NCI-H345 treated with DMSO at 0.1 percent for 48 hours (cell line): ENCODE measurements around the gene NLRP13.
"Not testable (repeated sequence)": the region's sequence is repeated elsewhere in the genome, so short reads cannot be mapped to it uniquely, and the experiment has no call there.

Experiments
- DNase-seq: peaks from one replicate; lab custom pipeline; 2025; ENCODE audit not compliant: unreplicated experiment; lab: John Stamatoyannopoulos, UW

Gene NLRP13, protein sequence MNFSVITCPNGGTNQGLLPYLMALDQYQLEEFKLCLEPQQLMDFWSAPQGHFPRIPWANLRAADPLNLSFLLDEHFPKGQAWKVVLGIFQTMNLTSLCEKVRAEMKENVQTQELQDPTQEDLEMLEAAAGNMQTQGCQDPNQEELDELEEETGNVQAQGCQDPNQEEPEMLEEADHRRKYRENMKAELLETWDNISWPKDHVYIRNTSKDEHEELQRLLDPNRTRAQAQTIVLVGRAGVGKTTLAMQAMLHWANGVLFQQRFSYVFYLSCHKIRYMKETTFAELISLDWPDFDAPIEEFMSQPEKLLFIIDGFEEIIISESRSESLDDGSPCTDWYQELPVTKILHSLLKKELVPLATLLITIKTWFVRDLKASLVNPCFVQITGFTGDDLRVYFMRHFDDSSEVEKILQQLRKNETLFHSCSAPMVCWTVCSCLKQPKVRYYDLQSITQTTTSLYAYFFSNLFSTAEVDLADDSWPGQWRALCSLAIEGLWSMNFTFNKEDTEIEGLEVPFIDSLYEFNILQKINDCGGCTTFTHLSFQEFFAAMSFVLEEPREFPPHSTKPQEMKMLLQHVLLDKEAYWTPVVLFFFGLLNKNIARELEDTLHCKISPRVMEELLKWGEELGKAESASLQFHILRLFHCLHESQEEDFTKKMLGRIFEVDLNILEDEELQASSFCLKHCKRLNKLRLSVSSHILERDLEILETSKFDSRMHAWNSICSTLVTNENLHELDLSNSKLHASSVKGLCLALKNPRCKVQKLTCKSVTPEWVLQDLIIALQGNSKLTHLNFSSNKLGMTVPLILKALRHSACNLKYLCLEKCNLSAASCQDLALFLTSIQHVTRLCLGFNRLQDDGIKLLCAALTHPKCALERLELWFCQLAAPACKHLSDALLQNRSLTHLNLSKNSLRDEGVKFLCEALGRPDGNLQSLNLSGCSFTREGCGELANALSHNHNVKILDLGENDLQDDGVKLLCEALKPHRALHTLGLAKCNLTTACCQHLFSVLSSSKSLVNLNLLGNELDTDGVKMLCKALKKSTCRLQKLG

DNA sequence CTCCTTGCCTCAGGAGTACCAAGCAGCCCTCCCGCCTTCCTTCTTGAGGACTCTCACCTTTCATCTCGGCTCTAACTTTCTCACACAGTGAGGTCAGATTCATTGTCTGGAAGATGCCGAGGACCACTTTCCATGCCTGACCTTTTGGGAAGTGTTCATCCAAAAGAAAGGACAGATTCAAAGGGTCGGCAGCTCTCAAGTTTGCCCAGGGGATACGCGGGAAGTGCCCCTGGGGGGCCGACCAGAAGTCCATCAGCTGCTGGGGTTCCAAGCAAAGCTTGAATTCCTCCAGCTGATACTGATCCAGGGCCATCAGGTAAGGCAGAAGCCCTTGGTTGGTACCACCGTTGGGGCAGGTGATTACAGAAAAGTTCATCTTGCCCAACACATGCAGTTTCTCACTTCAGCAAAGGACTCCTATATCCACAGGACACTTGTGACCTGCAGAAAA is at the start of gene NLRP13:
Gene NLRP13, minus strand, starts transcription at position 401 of the 451 bp plus-strand sequence. Its CDS starts 25 bp downstream, at position 376.
- no peak for DNase-seq

DNA sequence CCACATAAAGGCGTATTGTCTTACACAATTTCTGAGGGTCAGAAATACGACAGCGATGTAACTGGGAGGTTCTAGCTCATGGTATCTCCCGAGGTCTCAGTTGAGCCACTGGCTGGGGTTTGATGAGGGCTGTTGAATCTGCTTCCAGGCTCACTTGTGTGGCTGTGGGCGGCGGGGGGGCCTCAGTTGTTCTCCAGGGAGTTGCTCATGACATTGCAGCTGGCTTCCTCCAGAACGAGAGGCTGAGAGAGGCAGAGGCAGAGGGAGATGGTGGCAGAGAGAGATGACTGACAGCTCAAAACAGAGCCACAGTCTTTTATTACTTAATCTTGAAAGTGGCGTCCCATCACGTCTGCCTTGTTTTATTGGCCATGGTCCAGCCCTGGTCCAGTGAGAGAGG is 48.3 kb upstream of the NLRP13 start:
- no peak for DNase-seq

DNA sequence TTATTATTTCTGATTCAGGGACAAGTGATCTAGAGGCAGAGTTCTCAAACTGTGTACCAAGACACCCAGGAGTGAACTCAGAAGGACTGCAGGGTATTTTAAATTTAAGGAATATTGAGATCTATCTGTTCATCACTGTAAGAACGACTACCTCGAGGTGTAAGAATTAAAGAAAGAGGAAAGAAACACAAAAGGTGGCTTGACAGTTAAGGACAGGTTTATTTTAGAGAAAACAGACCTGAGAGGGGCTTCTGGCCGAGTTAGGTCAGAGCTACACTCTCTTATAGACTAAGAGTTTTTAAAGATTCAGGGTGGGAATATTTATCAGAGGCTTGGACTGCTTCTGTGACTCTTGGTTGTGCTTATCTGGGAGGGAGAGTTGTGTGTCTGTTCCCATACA is 41.8 kb upstream of the NLRP13 start:
- DNase-seq = no peak

DNA sequence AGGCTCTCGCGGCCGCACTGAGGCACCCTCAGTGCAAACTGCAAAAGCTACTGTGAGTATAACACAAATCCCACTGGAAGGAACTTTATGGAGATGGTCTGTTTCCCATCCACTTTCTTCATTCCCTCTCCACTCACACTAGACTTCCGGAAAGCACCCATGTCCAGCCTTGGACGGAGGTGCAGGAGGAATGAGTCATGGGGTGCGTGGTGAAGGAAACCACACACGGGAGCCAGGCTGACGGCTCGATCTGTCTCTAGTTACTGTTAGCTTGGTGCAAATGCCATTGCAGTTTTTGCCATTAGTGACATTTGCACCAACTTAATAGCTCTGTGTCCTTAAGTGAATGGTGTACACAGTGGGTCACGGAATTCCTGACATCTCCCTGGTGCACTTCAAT is 30.1 kb upstream of the NLRP13 start:
- DNase-seq = no peak

DNA sequence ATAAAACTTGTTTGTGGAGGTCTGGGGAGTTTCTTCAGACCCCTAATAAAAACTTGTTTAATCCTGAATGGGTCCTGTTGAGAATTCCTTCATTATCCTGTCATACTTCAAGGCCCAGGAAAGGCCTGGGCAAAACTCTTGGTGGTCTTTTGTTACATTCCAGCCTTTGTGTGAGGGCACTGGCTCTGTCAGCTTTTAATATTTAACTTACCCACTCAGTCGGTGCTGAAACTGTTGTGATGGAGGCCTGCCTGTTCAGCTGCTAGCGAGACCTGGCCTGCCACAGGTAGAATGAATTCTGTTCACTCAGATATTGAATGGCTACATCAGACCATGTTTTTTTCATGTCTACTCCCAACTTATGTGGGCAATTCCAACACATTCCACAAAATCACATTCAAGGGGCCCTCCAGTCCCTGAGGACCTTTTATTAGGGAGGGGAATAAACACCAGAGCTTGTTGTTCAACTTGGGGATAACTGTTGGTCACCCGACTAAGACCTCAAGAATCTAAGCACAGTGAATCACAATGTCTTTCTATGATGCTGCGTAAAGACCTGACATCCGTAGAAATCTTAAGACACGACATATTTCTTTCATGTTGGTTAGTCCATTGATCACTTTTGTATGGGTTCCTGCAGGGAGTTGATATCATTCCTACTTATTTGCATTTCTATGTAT is 28.0 kb upstream of the NLRP13 start:
- DNase-seq = no peak

DNA sequence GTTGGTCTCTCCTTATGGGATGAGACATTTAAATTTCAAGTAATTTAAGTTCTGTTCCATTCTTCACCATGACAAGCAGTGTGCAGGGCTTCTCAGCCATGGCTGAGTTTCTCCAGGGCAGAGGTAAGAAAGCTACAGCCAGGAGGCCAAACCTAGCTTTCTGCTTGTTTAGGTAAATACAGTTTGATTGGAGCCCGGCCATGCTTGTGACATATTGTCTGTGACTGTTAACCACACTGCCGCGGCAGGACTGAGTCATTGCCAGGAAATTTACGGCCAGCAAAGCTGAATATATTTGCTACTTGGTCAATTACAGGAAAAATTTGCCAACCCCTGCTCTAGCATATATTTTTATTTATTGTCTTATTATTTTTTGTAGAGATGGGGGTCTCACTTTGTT is 26.2 kb upstream of the NLRP13 start:
- no peak for DNase-seq

DNA sequence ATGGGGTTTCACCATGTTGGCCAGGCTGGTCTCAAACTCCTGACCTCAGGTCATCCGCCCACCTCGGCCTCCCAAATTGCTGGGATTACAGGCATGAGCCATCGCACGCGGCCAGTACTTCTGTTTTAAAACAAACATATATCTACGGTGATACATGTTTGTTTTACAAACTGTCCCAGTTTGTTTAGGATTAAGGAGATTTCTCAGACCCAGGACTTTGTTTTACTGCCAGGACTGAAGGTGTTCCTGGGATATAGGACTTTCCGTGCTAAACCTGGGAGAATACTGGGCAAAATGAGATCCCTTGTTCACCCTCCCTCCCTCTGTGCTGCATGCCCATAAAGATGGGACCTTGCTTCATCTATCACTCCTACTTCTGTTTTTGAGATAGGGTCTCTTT is 24.3 kb upstream of the NLRP13 start:
- DNase-seq = no peak

DNA sequence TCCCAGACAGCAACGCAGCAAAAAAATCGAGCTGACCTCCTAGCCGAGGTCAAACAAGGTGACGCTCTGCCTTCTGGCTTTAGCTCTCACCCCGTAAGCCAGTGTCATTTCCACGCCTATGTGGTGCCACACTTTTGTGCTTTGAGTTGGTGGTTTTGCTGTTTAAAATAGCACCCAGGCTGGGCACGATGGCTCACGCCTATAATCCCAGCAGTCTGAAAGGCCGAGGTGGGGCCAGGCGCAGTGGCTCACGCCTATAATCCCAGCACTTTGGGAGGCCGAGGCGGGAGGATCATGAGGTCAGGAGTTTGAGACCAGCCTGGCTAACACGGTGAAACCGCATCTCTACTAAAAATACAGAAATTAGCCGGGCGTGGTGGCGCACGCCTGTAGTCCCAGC is 18.4 kb upstream of the NLRP13 start:
- not testable (repeated sequence) for DNase-seq

DNA sequence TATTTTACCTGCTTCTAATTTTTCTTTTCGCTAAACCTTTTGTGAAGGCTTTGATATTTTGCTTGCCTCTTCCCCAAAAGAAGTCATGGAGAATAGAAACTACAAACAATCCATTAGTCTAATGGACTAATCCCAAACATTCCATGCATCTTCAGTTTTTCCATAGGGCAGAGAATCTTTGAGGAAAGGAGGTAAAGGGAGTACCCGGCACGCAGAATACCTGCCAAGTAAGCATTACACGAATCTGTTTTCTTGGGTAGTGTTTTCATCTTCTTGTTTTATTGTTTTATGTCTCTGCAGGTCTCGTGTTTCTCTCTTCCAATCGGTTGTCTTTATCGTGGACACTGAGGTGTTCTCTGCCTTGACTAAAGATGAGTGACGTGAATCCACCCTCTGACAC is 15.4 kb upstream of the NLRP13 start, which contains the start of gene NLRP8:
Gene NLRP8, plus strand, starts transcription at position 301 of the 400 bp plus-strand sequence.
- DNase-seq = no peak

DNA sequence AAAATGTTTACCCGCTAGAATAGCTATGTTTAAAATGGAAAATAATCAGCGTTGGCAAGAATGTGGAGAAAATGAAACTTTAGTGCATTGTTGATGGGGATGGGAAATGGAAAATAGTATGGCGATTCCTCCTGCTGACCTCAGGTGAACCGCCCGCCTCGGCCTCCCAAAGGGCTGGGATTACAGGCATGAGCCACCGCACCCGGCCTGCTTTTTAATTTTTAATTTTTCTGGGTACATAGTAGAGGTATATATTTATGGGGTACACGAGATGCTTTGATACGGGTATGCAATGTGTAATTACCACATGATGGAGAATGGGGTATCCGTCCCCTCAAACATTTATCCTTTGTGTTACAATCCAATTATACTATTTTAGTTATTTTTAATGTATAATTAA is 8.2 kb upstream of the NLRP13 start:
- DNase-seq = no peak

DNA sequence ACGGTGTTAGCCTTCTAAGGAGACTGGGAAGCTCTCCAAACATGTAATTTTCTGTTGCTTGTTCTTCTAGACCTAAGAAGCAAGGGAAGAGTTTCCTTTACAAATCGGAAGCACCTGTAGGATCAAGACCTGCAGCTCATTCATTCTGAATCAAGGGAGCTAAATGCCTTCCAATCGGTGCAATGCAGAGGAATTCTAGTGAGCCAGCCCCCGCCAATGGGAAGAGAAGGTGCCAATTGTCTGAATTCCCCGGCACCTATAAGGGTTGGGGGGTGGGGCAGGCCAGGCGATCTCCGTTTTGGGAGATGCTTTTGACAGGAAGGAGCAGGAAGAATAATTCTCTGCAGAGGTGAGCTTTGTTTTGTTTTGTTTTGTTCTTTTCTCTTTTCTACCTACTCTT is 7.1 kb upstream of the NLRP13 start:
- DNase-seq = no peak

DNA sequence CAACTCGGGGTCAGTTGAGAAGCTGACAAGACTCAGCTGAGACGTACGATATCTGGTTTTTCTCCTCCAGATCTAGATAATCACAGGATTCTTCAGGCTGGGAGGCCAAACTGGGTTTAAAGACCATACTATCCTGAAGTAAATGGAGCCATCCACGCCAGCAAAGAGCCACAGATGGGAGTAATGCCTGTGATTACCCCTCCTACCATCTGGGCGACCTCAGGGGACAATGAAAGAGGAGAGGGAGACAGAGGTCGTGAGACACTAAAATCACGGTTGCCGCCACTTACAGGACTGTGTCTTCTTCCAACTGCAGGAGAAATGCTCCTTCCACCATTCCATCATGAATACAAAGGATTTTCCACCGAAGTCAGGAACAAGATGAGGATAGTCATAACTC is 3.1 kb upstream of the NLRP13 start:
- DNase-seq = no peak

DNA sequence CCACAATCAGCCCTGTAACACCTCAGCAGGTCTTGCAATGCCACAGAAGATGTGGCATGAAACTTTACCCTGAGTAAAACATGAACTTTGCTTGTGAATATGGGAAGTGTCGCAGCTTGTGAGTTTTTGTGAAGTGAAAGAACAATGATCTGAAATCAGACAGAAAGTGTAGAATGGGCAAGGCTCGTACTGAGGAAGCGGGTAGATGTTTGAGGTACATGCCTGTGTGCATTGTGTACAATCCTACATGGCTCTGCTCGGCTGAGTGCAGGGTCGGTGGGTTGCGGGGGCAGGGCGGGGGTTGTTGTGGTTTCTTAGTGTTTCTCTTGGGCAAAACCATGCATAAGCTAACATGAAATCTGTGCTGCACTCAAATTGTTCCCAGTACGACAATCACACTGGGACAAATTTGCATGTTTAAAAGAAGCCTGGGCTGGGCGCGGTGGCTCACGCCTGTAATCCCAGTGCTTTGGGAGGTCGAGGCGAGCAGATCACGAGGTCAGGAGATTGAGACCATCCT is 1.1 kb downstream of the NLRP13 start:
- DNase-seq = no peak

DNA sequence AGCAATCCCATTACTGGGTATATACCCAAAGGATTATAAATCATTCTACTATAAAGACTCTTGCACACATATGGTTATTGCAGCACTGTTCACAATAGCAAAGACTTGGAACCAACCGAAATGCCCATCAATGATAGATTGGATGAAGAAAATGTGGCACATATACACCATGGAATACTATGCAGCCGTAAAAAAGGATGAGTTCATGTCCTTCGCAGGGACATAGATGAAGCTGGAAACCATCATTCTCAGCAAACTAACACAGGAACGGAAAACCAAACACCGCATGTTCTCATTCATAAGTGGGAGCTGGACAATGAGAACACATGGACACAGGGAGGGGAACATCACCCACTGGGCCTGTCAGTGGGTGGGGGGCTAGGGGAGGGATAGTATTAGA is 2.9 kb downstream of the NLRP13 start:
- not testable (repeated sequence) for DNase-seq

DNA sequence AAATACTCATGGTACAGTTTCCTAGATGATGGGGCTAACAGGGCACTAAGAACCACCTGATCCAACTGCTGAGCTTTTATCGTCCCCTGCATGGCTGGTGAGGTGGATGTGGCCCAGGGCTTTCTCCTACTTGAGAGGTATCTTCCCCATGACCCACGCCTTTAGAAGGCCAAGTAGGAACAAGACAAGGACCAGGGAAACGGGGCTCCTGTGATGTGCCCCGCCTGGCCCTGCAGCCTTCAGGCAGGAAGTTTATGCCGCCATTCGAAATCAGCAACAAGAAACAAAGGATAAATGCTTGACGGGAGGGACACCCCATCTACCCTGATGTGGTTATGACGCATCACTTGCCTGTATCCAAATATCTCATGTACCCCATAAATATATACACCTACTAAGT is 4.1 kb downstream of the NLRP13 start:
- DNase-seq = no peak

DNA sequence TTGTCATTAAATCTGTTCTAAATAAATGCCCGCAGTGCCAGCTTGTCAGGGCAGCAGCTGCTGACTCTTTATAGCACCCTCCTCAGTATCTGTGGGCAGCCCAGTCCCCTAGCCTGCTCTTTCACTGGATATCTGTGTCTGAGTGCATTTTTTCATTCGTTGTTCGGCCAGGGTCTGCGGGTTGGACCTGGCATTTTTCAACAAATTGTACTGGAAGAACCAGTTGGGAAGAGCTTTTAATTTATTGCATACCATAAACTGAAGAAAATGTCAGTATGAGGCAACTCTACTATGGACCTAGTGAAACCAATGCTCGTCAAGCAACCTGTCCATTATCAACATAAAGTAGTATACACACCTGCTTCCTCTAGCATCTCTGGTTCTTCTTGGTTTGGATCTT is 8.6 kb downstream of the NLRP13 start:
- DNase-seq = no peak

DNA sequence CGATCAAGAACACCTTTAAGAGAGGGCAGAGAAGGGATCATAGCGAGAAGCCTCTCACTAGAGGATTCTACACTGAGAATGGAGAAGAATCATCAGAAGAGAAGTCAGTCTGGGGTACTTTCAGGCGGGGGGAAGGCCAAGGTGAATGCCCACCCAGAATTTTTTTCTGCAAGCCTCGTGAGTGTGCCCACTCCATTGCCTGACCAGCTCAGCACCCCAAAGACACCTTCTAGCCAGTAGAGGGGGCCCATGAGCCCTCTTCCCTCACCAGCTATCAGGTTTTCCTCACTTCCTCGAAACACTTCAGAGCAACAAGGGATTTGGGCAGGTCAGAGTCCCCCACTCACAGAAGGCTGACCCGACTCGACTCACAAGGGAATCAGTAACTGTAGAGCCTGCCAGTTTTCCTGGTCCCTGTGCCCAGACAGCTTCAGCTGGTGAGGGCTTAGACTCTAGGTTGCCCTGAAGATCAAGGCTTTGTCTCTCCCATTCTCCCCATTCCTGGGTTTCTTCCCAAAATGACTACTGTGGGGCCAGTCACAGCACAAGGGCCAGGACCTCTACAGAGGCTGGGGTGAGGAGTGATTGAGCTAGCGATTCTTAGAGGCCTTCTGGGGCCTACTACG is 18.4 kb downstream of the NLRP13 start:
- DNase-seq = no peak

DNA sequence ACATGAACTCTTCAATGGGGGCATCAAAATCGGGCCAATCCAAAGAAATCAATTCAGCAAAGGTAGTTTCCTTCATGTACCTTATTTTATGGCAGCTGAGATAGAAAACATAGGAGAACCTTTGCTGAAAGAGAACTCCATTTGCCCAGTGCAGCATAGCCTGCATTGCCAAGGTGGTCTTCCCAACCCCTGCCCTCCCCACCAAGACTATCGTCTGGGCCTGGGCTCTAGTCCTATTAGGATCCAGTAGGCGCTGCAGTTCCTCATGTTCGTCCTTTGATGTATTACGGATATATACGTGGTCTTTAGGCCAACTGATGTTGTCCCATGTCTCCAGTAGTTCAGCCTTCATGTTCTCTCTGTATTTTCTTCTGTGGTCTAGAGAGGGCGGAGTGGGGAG is 19.2 kb downstream of the NLRP13 start:
- no peak for DNase-seq

DNA sequence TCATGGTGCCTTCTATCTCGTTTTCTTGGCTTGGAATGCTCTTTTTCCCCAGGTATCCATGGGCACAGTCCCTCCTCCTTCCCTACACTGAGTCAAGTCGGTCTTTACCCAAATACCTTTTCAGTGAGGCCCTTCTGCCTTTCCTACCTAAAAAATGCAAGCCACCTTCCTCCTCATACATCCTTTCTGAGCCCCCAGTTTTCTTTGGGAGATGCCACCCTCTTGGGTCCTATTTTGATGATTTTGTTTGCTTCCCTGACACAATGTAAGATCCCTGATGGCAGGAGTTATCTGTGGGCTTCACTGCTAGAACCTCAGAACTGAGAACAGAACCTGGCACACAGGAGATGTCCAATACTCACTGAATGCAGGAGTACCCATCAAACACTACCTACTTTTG is 22.3 kb downstream of the NLRP13 start:
- DNase-seq = no peak

DNA sequence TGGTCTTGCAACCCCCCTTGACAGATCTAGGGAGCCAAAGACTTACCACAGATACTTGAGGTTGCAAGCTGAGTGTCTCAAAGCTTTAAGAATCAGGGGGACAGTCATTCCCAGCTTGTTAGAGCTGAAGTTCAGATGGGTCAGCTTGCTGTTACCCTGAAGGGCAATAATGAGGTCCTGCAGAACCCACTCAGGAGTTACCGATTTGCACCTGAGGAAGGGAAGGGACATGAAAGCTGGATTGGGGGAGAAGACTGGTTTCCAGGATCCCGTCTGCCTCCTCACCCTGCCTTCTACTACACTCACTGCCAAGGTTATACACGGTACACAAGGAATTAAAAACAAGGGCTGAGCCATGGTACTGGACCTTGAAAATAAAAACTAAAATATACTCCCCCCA is 24.4 kb downstream of the NLRP13 start:
- DNase-seq = no peak
